ENCODE data around the gene LETM1.

DNA sequence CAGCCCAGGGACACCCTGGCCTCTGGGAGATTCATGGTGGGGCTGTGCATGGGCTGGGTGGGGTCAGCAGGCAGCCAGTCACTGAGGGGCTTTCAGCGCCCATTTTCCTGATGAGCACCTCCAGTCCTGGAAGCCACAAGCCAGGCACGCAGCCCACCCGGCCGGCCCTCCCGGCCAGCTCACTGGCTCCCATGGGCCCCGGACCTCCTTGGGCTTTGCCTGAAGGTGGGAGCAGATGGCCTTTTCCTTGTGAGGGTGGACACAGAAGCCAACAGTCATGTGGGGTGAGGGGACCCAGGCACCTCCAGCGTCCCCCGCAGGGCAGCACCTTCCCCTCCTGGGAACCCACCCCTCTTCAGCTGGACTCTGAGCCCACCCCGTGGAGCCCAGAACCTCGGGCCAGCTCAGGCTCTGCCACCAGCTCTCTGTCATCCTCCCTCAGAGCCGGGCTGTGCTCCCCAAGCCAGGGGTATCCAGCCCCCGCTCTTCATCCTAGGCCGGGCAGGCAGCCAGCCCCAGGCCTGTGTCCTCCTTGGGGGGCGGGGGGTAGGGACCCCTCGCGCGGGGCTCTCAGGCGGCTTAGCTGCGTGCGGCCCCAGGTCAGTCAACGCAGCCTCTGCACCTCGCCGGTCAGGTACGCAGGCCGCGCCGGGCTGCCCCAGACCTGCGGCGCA lies 63.7 kb downstream of the LETM1 start:
- TF ChIP-seq POLR2A (IDR thresholded peaks at IDR 0.05; ENCODE audit: control extremely low read depth in 1 of 2, low read depth in 2 of 2, low read length in 2 of 2) (no peak), EP300 (IDR thresholded peaks at IDR 0.05; ENCODE audit: borderline replicate concordance in 1 of 2, low read depth in 2 of 2, low read length in 2 of 2) (no peak), FOSL1 (IDR thresholded peaks at IDR 0.05; ENCODE audit: insufficient read depth, low read depth, low read length) (no peak), RFX5 (IDR thresholded peaks at IDR 0.05; ENCODE audit: borderline replicate concordance, low read depth, low read length) (no peak), CREB1 (IDR thresholded peaks at IDR 0.05) (no peak), SIN3A (conservative IDR thresholded peaks at IDR 0.05 in 1 of 2, IDR thresholded peaks at IDR 0.05 in 1 of 2; ENCODE audit: low read depth in 1 of 2, low read length in 2 of 2) (no peak), BRCA1 (IDR thresholded peaks at IDR 0.05; ENCODE audit: low read depth, low read length) (no peak), EZH2 (IDR thresholded peaks at IDR 0.05; ENCODE audit: low read depth, low read length, severe bottlenecking) (no peak), BCL11A (IDR thresholded peaks at IDR 0.05; ENCODE audit: low read depth in 2 of 2, low read length in 2 of 2) (no peak), SAP30 (IDR thresholded peaks at IDR 0.05; ENCODE audit: insufficient read depth, insufficient replicate concordance, low read length) (no peak), ATF3 (IDR thresholded peaks at IDR 0.05; ENCODE audit: insufficient read depth, low read depth, low read length) (no peak), NRF1 (IDR thresholded peaks at IDR 0.05; ENCODE audit: low read depth, low read length) (no peak)
- TF ChIP-seq, protein P1, sequence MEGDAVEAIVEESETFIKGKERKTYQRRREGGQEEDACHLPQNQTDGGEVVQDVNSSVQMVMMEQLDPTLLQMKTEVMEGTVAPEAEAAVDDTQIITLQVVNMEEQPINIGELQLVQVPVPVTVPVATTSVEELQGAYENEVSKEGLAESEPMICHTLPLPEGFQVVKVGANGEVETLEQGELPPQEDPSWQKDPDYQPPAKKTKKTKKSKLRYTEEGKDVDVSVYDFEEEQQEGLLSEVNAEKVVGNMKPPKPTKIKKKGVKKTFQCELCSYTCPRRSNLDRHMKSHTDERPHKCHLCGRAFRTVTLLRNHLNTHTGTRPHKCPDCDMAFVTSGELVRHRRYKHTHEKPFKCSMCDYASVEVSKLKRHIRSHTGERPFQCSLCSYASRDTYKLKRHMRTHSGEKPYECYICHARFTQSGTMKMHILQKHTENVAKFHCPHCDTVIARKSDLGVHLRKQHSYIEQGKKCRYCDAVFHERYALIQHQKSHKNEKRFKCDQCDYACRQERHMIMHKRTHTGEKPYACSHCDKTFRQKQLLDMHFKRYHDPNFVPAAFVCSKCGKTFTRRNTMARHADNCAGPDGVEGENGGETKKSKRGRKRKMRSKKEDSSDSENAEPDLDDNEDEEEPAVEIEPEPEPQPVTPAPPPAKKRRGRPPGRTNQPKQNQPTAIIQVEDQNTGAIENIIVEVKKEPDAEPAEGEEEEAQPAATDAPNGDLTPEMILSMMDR (IDR thresholded peaks at IDR 0.05; ENCODE audit: control extremely low read depth in 1 of 3, insufficient read depth in 1 of 3, low read depth in 1 of 3, low read length in 3 of 3) = no peak
- TF ChIP-seq, protein P2, sequence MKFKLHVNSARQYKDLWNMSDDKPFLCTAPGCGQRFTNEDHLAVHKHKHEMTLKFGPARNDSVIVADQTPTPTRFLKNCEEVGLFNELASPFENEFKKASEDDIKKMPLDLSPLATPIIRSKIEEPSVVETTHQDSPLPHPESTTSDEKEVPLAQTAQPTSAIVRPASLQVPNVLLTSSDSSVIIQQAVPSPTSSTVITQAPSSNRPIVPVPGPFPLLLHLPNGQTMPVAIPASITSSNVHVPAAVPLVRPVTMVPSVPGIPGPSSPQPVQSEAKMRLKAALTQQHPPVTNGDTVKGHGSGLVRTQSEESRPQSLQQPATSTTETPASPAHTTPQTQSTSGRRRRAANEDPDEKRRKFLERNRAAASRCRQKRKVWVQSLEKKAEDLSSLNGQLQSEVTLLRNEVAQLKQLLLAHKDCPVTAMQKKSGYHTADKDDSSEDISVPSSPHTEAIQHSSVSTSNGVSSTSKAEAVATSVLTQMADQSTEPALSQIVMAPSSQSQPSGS (IDR thresholded peaks at IDR 0.05; ENCODE audit: low read length) = no peak
